Urinary bladder (tissue), 2 donors: Measurements from ENCODE around the gene TEX10. TPM values are rescaled to one million over a fixed set of nuclear protein-coding genes. Genes with fewer than 3 reads are reported as not detected.

ENCODE experiments used
- polyA plus RNA-seq: library from polyadenylated mRNA; stranded (reverse); fragments of 200-250 nt; gene quantifications from one replicate; pipeline ENCODE4 v1.2.3, GENCODE V29; 2013
- total RNA-seq: library from RNA; depleted of rRNA; stranded (reverse); fragments of >200 nt; gene quantifications from one replicate; pipeline ENCODE4 v1.2.3, GENCODE V29; 2014
- donor health status: healthy.

The TEX10 gene
- total and polyA plus RNA-seq, 2 donors = 9.8 to 43.0 TPM

Other genes with a start within 250 kb of the TEX10 start
- 19.1 TPM for gene MSANTD3, start 74.2 kb upstream of the TEX10 start, total RNA-seq
- gene MSANTD3, start 74.2 kb upstream of the TEX10 start, polyA plus RNA-seq = 14.3 TPM
- 2.0 TPM for gene TMEFF1, start 120.2 kb upstream of the TEX10 start, total RNA-seq
- 0.24 TPM for gene TMEFF1, start 120.2 kb upstream of the TEX10 start, polyA plus RNA-seq
- 12.8 TPM for gene CAVIN4, start 225.1 kb upstream of the TEX10 start, total RNA-seq
- 0.20 TPM for gene CAVIN4, start 225.1 kb upstream of the TEX10 start, polyA plus RNA-seq